NCI-H2227 (cell line): ENCODE measurements around the gene FHL1.
"Not testable (repeated sequence)": the region's sequence is repeated elsewhere in the genome, so short reads cannot be mapped to it uniquely, and the experiment has no call there.

Experiments
- DNase-seq: peaks from one replicate; lab custom pipeline; 2025; ENCODE audit not compliant: unreplicated experiment; lab: John Stamatoyannopoulos, UW

Gene FHL1

DNA sequence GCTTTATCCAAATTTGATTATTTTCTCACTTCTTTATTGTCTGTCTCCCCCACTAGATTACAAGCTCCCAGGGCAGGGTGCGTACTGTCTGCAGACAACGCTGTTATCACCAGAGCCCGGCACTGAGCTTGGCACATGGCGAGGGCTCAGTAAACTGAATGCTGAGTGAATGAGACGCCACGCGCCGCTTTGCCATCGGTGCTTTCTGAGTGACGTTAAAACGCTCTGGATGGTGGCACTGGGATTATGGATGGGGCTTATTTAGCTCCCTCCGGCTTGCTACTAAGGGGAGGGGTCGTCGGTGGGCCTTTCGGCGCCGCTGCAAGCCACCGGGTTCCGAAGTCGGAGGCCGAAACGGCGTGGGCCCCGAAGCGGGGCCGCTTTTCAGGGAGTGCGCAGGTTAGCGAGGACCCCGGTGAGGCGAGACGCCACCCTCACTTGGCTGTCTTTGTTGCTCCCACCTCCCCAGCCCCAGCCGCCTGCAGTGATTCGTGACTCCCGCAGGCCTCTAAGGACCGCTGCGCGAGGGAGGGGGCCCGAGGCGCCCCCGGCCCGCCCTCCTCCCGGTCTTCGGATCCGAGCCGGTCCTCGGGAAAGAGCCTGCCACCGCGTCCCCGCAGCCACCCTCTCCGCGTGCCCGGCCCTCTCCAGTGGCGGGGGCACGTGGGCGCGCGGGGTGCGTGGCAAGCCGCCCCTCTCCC, 569 bp upstream of the FHL1 start:
- peak; percentile 83 for DNase-seq

DNA sequence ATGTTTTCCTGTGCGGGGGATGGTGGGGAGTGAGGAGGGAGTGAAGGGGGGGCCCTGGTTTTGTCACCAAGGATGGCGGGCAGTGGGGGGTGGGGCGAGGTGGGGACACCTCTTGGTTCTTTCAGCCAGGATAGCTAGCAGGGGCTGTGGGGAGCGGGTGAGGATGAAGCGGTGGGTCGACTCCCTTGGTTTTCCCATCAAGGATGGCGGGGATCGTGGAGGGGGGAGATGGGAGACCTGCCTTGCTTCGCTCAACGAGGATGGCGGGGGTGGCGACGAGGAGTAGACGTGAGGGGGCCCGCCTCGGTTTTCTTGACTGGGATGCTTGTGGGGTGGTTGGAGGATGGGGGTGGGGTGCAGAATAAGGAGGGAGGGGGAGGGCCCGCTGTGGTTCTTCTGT, 643 bp downstream of the FHL1 start:
- DNase-seq, result peak; percentile 45

DNA sequence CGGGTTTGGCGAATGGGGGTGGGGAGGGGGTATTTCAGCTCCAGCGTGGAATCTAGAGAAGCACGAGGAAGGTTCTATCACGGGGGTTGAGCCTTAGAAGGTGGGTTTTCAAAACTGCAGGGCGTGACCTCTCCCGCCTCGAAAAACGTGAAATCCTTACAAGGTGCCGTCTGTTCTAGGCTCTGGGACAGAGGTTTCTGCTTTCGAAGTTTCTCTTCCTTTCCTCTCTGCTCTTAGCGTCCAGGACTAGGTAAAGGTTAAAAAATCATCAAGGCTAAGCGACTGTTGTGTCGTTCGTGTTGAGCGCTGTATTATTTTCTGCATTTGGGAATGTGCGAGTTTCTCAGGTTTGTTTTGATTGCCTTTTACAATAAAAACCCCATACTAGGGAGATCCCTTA, 1.1 kb downstream of the FHL1 start:
- no peak for DNase-seq

DNA sequence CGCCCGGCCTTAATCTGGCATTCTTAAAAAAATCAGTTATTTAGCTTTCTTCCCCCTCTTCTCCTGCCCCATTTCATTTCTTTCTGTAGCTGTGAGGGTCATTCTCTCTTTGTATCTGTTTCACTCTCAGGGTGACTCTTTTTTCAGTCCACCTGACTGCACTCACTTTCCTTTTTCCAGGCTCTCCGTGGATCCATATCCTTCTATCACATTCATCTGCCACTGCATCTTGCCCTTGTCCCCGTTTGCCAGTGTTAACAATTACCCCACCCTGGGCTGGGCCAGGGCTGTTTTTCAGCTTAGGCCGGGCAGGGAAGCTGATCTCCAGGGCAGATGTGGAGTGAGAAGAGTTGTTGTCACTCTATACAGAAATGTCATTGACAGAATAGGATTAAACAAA, 7.7 kb downstream of the FHL1 start:
- DNase-seq, result no peak

DNA sequence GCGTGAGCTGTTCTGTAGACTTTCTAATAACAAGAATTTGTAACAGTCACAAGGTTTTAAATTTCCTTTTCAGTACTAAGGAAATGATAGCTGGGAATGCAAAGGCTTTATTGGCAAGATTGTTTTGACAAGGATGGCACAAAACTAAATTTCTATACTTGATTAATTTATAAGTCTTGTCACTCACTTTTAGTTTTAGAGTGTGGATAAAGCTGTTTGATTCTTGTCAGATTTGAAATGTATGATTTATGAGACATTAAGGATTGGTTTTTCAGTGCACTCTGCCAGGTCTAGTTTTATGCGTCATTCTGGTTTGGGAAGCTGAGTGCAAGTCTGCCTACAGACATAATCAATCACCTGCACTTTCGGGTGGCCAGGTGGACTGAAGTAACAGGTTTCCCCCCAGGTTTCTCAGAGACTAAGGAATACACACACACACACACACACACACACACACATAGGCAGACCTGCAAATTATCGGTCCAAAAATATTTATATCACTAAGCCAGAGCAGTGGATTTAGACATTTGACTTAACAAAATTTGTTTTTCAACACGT, 9.3 kb downstream of the FHL1 start:
- no peak for DNase-seq

DNA sequence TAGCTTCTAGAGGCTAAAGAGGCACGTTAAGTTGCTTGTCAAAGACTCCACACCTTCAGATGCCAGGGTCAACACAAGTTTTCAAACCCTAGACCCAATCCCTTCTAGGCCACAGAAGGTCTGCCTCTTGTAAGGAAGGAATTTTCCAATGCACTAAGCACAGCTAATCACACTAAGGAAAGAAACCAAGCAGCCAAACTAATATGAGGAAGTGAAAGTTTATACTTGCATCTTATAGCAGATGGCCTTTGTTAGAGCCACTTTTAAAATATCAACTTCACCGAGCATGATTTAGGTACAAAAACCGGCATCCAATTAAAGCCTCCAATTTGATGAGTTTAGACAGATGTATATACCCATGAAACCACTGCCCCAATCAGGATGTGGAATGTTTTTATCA, 9.9 kb downstream of the FHL1 start:
- no peak for DNase-seq

DNA sequence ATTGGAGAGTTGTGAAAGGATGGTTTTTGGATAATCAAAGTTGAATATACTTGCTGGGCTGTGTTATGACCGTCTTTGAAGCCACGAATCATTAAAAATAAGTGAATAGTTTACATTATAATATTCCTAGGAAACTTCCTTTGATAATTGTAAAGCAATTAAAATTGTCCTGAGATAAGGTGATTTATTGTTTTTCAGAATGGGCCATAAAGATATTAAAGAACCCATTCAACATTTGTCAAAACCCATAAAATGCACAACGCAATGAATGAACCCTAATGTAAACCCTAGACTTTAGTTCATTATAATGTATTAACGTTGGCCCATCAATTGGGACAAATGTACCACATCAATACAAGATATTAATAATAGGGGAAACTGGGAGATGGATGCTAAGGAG, 11.4 kb downstream of the FHL1 start:
- no peak for DNase-seq

DNA sequence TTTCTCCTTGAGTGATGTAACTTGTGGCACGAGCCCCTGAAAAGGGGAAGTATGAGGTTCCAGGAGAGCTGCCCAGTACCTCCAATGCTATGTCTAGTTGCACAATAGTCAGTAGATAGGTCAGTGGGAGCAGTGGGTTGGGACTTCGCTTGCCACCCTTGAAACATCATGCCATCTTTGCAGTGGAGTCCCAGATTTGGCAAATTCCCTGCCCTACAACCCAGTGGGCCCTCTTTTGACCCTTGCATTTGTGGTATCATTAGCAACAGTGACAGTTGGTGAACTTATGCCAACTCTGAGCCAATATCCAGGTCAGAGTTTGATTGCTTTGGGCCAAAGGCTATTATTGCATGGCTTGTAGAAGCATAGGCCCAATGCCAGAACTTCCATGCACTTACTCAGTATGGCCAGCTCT, 12.3 kb downstream of the FHL1 start:
- DNase-seq, result no peak

DNA sequence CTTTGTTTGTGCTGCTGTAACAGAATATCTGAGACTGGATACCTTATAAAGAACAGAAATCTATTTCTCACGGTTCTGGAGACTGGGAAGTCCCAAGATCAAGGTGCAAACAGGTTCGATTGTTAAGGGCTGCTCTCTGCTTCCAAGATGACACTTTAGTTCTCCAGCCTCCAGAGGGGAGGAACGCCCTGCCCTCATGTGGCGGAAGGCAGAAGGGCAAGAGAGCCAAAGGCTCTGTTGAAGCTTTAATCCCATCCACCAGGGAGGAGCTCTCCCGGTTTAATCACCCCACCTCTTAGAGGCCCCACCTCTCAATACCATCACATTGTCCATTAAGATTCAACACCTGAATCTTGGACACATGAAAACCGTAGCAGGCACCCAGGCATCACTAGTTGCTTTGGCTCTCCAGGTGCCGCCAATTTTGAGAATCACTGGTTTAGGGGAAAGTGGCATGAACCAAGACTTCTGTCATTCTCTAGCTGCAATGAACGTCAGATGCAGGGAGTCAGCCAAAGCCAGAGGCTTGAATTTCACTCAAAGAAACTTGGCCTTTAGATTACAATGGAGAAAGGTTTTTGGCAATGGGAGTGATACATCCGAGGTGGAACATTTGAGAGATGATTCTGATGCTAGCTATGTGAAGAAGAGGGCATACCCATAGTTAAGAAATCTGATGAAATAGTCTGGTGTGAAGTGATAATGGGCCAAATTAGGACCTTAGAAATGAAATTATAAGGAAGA, 15.7 kb downstream of the FHL1 start:
- DNase-seq, result peak; percentile 82

DNA sequence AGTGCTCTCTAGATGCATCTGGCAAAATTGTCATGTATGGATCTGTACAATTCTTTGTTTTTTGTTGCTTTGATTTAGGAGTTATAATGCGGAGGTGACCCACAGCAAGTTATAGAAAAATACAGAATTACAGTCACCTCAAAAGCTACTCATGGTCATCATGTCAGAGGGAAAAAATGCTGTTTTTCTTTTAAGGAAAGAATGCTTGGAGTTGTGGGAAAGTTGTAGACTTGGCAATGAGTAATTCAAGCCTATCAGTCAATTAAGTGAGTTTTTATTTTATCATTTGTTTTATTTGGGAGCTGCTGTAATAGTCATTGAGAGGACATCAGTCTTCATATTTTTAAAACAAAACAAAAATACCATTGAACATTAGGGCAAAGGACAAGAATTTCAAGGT, 16.4 kb downstream of the FHL1 start:
- no peak for DNase-seq

DNA sequence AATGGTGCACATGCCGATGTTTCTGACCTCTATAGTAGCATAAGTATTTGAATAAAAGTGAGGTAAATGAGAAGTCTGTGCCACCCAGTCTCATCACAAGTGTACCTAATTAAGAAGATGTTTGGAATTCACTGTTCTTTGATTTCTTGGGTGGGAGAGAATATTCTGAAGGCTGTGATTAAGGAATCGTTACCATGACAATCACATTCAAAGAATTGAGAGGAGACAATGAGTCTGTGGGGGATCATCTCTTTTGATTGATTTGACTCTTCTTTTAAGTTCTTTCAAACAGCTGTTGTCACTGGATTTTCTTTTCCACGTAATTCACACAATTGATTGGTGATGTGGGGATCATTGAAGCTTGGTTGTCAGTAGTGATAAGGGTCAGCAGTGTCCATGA, 18.1 kb downstream of the FHL1 start:
- DNase-seq, result peak; percentile 15

DNA sequence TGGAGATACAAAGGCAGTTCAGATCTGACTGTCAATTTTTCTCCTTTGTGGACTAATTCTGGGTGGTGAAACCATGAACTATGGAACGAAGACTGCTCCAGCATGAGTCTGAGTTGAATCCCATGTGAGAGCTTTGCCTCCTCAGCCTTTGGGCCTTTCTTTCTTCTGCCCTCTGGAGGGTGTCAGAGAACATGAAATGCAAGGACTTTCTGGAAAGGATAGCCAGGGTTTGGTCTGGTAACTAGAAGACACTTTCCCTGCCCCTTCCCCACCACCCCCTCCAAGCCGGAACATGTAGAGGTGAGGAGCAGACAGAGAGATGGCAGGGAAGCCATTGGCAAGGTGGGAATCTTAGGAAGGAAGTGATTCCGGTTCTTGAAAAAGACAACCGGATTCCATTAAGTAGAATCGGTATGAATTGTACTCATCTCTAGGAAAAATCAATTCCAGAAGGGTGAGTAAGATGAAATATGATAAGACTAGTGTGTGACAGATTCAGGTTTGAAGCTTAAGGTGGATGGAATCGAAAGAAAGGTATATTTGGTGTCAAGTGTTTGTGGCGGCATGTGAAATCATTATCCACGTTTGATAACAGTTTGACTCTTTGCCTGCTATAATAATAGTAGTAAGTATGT, 19.0 kb downstream of the FHL1 start:
- peak; percentile 45 for DNase-seq

DNA sequence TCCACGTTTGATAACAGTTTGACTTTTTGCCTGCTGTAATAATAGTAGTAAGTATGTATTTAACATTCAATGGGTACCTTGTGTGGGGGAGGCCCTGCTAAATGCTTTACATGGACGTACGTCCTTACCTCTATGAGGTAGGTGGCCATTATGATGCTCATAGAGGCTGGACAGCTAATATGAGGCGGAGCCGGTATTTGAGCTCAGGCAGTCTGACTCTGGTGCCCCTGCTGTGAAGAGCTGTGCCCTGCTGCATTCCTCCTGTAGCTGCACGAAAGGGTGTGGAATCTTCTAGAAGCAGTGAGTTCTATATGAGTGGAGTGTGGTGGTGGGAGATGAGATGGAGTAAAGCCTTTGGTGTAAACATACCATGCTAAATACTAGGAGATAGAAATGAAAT, 20.7 kb downstream of the FHL1 start:
- DNase-seq, result not testable (repeated sequence)

DNA sequence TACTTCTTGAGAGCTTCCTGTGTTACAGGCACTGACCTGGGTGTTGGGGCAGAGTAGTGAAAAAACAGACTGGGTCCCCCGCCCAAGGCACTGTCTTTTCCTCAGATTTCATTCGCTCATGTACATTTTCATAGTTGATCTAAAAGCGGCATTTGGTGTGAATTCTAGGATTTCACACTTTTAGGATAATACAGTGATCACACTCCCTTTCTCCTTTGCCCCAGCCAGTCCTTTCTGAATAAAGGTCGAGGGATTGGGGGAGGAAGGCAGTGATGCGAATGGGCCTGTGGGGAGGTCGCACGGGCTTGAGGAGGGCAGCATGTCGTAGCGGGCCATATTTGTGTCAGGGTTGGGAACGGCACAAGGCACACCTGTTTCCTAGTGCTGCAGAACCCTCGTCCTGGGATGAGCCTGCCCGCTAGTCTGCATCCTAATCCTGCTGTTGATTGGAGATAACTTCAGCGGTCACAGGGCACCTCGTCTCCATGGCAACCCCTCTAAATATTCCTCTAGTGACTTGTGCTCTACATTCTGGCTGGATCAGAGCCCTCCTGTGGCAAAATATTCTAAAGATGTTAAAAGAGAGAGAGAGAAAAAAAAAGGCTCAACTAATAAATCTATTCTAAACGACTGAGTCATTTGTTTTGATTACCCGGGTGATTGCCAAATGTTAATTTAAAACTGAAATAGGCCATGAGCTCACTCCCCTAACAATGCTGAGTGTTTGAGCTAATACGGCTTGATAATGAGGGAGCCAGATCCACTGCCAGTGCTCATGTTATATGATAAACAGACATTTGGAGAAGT, 21.8 kb downstream of the FHL1 start:
- peak; percentile 86 for DNase-seq

DNA sequence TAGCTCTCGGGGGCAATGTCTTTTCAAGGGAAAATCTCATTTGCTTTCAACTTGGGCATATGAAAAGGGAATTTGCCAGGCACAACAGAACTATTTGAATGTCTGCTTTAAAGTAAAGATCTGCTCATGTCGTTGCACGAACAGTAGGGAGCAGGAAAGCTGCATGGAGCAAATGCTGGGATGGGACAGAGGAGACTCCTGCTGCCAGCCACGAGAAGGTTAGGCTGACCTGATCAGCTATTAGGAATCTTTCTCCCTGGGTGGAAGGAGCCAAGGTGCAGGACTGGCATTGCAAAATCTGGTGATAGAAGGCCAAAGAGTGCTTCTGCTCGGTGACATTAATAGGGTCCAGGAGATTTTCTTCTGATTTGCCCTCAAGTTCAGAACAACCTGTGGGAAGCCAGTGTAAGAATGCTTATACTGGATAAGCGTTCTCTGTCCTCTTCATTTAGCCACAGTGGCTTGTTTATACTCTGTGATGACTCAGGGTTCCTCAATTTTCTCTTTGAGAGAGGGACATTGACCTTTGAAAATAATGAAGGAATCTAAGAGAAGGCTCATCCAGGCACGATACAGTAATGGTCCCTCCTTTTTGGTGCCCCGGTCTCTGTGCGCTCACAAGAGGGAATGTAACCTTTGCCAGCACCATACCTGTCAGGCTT, 22.9 kb downstream of the FHL1 start:
- no peak for DNase-seq

DNA sequence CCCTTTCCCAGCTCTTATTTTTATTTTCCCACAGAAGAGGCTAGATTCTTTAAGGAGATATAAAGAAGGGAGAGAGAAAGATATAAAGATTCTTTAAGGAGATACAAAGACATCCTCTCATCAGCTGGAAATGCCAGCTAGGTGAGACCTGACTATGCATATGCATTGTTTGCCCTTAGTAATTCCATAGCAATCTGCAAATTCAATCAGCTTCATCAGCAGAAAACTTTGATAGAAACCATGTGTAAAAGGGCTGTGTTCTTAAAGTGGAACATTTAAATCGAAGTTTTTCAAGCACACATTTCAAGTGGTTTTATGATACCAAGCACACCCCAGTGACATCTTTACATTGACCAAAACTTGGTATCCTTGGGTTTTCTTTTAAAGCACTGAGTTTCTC, 24.1 kb downstream of the FHL1 start:
- no peak for DNase-seq

DNA sequence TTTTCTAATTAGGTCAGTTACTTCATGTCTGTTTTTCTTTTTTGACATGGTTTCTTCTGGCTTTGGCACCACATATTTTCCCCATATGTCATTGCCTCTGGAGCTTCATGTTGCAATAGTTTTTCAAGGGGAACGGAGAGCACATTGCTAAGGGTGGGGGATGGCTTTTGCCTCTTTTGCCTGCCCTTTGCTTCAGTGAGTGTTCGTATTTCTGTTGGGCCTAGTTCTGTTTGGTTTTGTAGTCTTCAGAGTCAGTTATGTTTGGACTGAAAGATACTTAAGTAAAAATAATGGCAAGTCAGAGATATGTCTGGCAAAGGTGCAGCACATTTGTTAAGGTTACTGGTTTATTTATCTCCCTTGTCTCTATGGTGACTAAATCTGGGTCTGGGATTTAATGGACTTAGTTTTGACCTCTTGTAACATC, 29.1 kb downstream of the FHL1 start:
- no peak for DNase-seq

DNA sequence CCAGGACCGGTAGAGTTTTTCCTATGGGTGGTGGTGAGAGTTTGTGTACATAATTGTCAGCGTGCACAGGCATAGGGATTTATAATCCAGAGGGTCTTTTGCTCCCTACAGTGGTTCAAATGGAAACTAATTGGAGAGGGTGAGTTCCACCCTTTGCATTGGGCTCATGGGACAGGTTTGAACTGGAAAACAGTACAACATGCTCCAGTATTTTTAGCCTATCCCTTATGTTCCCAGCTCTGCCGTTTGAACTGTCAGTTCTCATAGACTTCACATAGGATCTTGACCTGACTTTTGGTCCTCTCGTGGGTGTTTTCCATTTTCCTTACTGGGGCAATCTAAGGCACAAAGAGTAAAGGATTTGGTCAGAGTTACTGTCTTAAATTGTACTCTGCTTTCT, 31.8 kb downstream of the FHL1 start:
- no peak for DNase-seq

DNA sequence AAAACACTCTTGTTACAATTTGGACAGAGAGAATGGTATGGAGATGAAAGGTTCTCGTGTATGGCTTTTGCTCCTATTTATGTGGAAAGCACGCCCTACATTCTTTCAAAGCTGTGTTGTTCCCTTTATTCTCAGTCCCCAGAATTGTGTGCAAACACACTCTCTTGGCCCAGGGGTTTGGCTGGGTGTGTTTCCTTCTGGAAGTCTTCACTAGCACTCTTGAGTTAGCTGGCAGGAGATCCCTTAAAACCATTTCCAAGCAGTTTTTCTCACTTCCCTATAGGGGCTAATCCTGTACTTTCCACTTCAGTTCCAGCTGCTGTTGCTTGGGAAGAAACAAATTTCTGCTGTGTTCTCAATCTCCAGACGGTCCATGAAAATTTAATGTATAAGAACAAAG, 35.1 kb downstream of the FHL1 start:
- DNase-seq, result no peak

DNA sequence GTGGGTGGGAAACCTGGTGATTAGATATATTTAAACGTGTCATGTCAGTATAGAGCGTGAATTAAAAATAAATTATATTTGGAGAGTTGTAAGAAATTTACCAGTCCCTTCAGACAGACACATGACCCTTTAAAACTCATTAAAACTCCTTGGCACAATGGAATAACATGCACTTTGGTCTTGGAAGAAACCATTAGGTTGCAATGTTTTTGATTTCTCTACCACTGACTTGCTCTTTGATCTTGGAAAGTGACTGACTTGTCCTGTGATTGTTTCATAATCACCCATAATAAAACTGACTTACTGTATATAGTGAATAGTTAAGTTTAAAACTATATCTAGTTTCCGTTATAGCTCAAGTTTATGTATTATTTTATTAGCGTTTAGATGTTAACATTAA, 35.8 kb downstream of the FHL1 start:
- no peak for DNase-seq

DNA sequence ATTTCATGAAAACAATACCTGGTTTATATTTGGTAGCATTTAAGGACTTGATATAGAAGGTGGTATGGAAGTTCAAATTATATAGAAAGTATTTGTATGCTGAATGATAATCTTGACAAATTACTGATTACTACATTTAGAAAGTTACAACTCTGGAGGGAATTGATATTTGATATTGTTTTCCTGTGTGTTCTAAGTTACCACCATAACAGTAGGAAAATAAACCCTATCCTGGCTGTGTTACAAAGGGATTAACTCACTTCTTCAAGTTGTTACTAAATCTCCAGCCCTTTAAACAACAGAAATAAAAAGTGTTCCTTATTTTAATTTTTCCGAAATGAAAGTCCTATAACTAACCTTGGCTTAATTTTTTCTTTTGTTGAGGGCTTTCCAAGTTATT, 36.6 kb downstream of the FHL1 start:
- no peak for DNase-seq
